GM19351 (cell line): ENCODE data around the gene POLR1C.

Experiments
- ATAC-seq: cut with Tn5 transposase; IDR thresholded peaks from one replicate; pipeline ENCODE4 v1.9.1; 2021; ENCODE audit warnings: mild to moderate bottlenecking, moderate library complexity; ENCODE audit not compliant: unreplicated experiment

Gene POLR1C

DNA sequence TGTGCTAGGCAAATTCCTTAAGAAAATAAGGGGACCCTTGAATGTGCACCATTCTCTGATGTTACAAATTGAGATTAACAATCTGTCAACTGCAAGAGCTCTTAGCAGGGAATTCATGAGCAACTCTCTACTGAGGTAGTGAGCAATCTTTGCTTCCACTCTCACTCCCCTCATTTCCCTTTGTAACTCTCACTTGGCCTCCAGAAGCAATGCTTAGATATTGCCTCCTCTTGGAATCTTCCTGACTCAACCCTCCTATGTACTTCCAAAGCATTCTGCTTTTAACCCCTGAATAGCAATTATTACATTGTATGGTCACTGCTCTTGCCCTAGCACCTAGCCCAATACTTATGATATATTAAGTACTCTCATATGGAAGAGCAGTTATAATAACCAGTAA, 42.4 kb downstream of the POLR1C start:
- ATAC-seq, result no peak

DNA sequence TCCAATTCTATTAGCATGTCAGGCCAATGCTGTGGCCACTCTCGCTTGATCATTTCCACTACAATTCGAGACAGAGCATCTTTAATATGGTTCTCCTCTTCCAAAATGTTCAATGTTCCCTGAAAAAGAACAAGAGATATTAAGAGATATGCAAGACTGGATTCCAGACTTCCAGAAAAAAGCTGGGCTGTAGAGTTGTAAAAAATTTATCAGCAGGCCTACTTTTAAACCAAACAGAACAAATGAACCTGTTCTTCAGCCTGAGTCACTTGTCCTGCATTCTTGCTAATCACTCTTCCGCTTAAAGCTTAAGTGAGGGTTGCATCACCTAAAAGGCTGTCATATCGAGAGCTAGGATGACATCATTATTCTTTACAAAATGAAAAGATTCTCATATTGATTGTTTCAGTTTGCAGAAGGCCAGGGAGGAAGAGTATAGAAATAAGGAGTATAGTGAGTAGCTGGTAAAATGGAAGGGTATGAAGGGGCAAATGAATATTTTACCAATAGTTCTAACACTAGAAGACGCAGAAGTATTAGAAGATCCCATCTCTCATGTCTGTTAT, 54.1 kb downstream of the POLR1C start:
- ATAC-seq, result peak; percentile 35
